Activated CD4-positive, alpha-beta T cell treated with anti-CD3 and anti-CD28 coated beads, Interleukin-2, amount 10 ng/mL, durations not matched to agents 24 days and 14 days (primary cell): ENCODE results near the gene COL28A1. TPM values are rescaled to one million over a fixed set of nuclear protein-coding genes. Genes with fewer than 3 reads are reported as not detected.

Experiments used
- total RNA-seq: library from RNA; stranded (reverse); gene quantifications from 2 replicates; pipeline ENCODE4 v1.2.3, GENCODE V29; 2022

COL28A1 gene
- total RNA-seq, 1 donor from 2014 or later, result not detected

Other genes starting within 250 kb of the COL28A1 start
- gene MIOS, start 31.0 kb upstream of the COL28A1 start, total RNA-seq, result 33.3 and 34.7 TPM in 2 replicates
- 11.8 and 12.4 TPM in 2 replicates for gene UMAD1, start 104.9 kb upstream of the COL28A1 start, total RNA-seq
- gene RPA3, start 182.7 kb upstream of the COL28A1 start, total RNA-seq, result 93.0 and 113 TPM in 2 replicates